Transverse colon (tissue), 4 donors: ENCODE data around the gene DDB1.

Experiments used
- EP300 ChIP-seq: sonication (generic); formaldehyde crosslinking; IDR thresholded peaks from one replicate; pipeline ENCODE4 v1.6.1; 2017; ENCODE audit warnings: antibody characterized with exemption, low read depth
- POLR2A ChIP-seq: fragments of 450-650 bp; IDR thresholded peaks from one replicate; pipeline ENCODE4 v1.6.1; 2016; ENCODE audit warnings: antibody characterized with exemption, mild to moderate bottlenecking, moderate library complexity
- POLR2AphosphoS5 ChIP-seq, 3 donors: sonication (generic); formaldehyde crosslinking; IDR thresholded peaks; one replicate each; pipeline ENCODE4 v1.6.1; 2016; ENCODE audit warnings: antibody characterized with exemption in 3 of 3
- TF ChIP-seq, protein P1 (sequence below), 5 experiments: fragments of 200-600 bp in 3 of 5; fragments of 450-650 bp in 2 of 5; sonication (generic) in 3 of 5; IDR thresholded peaks; 1 replicate in 2 of 5; 2 replicates in 3 of 5; pipeline ENCODE4 v1.5.1; 2016 to 2017; ENCODE audit warnings: antibody characterized with exemption in 5 of 5, inconsistent platforms in 3 of 5, mild to moderate bottlenecking in 2 of 5, moderate library complexity in 1 of 5

DNA sequence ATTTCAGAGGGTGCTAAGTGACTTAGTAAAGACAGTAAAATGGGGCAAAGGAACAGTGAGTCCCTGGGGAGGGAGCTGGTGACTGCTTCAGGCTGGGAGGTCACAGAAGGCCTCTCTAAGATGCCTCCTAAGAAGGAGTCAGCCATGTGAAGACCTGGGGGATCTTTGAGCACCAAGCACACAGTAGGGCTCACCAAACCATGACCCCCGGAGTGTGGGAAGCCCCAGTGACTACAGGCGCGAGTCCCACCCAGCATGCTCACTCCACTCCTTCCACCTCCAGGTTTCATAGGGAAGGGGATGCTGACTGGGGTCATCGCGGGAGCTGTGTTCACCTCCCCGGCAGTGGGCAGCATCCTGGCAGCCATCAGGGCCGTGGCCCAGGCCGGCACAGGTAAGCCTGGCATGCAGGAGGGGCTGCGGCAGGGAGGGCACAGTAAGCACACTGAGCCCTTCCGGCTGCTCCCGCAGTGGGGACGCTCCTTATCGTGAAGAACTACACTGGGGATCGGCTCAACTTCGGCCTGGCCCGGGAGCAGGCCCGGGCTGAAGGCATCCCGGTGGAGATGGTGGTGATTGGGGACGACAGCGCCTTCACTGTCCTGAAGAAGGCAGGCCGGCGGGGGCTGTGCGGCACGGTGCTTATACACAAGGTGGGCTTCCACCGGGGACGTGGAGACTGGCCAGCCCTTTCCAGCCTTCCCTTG is 6.0 kb upstream of the DDB1 start:
- TF ChIP-seq, protein P1, sequence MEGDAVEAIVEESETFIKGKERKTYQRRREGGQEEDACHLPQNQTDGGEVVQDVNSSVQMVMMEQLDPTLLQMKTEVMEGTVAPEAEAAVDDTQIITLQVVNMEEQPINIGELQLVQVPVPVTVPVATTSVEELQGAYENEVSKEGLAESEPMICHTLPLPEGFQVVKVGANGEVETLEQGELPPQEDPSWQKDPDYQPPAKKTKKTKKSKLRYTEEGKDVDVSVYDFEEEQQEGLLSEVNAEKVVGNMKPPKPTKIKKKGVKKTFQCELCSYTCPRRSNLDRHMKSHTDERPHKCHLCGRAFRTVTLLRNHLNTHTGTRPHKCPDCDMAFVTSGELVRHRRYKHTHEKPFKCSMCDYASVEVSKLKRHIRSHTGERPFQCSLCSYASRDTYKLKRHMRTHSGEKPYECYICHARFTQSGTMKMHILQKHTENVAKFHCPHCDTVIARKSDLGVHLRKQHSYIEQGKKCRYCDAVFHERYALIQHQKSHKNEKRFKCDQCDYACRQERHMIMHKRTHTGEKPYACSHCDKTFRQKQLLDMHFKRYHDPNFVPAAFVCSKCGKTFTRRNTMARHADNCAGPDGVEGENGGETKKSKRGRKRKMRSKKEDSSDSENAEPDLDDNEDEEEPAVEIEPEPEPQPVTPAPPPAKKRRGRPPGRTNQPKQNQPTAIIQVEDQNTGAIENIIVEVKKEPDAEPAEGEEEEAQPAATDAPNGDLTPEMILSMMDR (IDR thresholded peaks at IDR 0.05), result no peak
- no peak for TF ChIP-seq EP300
- no peak for TF ChIP-seq POLR2A
- TF ChIP-seq POLR2AphosphoS5 (IDR thresholded peaks at IDR 0.05), result no peak
